HK-2 (cell line): ENCODE data around the gene PLXNB1.
"Not testable (repeated sequence)": the region's sequence is repeated elsewhere in the genome, so short reads cannot be mapped to it uniquely, and the experiment has no call there.

Source experiments
- DNase-seq: peaks from one replicate; pipeline ENCODE4 v3.0.0-alpha.2; 2018; ENCODE audit not compliant: unreplicated experiment

PLXNB1 gene

GRCh38 chr3:48429960-48430707, at the start of gene PLXNB1:
Gene PLXNB1 (minus strand): TSS chr3:48430086. CDS start chr3:48424611, 5,475 bp downstream.
- no peak for DNase-seq

DNA sequence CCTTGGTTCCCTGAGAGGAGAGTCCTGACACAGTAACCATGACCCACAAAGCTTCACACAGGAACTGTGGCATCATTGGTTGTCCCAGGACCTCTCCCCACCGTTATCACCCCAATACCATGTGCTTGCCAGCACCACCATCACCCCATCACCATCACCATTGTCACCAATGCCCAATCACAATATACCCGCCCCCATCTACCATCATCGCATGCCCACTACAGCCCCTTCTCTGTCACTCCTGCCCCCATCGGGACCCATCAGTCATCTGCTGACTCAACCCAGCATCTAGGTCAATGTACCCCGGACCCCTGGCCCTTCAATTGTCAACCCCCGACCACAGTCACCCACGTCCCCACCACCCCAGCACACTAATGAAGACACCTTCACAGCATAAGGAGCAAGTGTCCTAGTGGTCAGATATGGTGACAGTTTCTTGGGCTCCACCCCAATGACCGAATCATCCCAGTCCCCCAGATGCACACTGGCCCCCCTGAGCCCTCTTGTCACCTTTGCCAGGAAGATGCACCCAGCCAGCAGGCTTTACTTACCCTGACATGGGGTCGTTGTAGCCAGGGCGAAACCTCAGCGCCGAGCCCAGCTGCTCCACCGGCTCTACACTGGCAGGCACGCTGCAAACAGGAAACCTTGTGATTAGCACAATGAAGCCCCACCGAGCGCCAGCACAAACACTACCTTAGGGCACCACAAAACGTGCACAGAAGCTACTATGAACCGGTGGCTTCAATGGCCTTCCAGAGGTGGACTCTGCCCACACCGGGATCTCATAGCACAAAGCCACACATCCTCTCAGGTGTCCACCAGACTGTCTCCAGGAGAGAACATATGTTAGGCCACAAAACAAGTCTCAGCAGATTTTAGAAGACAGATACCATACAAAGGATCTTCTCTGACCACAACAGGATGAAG, 49.0 kb upstream of the PLXNB1 start:
- no peak for DNase-seq

GRCh38 chr3:48477959-48478520, 48.2 kb upstream of the PLXNB1 start:
- no peak for DNase-seq

DNA sequence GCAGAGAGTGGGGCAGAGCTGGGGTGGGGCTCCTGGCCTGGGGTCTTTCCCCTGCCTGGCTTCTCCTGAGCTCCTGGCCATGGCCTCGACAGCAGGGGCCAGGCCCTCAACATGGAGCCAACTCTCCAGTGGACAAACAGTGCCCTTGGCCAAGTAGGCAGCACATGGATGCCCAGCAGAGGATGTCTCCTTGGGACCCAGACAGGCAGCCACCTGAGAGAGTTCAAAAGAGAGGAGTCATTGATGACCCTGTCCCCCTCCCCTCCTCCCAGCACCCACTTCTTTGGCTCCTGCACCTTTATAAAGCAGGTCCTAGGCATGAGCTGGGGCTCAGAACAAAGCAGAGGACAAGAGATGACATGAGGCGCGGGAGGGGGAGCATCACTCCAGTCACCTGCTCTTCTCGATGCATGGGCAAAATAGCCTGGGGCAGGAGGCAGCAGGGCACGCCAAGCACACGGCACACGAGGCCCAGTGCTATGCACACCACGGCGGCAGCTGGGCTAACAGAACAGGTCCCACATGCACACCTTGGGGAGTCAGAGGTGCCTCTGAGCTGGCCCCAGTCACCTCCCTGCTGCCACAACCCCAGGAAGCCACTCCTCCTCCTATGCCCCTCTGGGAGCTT, 46.7 kb upstream of the PLXNB1 start:
- DNase-seq = no peak

DNA sequence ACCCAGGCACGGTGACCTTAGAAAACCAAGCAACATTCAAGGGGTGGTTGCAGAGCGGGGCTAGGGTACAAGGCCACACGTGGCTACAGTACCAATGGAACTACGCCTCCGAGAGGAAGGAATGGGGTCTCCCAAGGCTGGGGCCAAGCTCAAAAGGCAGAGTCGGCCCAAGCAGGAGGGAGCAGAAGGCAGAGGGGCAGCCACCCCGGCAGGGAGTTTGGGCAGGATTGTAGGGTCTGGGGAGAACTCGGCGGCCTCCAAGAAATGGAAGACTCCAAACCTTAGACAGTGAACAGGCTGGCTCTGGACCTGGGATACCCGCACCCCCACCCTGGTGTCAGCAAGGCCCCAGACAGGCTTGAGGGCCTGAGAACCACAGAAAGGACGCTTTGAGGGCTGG, 45.3 kb upstream of the PLXNB1 start:
- no peak for DNase-seq

DNA sequence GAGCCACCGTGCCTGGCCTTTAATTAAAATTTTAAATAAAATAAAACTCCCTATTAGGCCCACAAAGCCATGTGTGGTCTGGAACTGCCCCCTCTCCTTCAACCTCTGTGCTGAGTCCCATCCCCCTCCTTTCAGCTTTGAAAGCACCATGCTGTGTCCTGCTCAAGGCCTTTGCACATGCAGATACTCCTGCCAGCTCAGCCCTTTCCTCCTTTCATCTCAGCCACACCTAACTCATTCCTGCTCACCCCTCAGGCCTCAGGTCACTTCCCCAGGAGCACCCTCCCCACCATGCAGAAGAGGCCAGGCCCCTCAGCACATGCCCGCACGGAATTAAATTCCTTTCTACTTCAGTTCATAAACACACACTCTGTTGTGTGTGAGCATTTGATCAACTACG, 44.7 kb upstream of the PLXNB1 start:
- DNase-seq = no peak

DNA sequence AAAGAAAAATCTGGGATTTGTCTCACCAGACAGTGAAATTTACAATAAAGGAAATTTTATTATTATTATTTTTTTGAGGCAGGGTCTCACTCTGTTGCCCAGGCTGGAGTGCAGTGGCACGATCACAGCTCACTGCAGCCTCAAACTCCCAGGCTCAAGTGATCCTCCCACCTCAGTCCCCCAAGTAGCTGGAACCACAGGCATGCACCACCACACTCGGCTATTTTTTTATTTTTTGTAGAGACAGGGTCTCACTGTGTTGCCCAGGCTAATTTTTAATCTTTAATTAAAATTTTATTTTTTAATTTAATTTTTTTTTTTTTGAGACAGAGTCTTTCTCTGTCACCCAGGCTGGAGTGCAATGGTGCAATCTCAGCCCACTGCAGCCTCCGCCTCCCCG, 44.1 kb upstream of the PLXNB1 start:
- not testable (repeated sequence) for DNase-seq

- no peak for DNase-seq
Observed at GRCh38 chr3:48473617-48473952, 43.7 kb upstream of the PLXNB1 start.

- peak; percentile 87 for DNase-seq
Observed at GRCh38 chr3:48472923-48473616, 43.2 kb upstream of the PLXNB1 start.

DNA sequence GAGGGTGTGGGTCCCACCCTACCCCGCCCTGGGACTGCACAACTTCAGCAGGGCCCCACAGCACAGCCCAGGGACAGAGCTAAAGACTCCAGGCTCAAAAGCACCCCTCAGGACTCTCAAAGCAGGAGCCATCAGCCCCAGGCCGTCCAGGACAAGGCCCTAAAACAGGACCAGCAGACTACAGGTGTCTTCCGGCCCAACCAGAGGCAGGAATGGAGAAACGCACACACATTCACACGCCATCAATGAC, 42.7 kb upstream of the PLXNB1 start:
- DNase-seq = no peak

DNA sequence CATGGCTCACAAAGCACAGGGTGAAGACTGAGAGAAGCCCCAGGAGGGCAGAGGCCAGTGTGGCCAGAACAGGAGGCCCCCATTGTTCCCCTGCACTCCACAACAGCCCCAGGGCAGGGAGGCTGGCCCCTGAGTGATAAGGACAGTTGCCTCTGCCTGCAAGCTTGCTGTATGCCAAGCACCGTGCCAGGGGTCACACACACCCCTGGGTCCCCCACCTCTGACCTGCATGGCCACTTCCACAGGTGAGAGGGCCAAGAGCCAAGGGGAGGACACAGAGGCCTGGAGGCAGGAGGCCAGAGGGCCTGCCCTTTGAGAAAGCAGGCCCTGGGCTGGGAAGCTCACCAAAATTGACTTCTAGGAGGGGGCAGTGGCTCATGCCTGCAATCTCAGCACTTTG, 40.4 kb upstream of the PLXNB1 start:
- no peak for DNase-seq

DNA sequence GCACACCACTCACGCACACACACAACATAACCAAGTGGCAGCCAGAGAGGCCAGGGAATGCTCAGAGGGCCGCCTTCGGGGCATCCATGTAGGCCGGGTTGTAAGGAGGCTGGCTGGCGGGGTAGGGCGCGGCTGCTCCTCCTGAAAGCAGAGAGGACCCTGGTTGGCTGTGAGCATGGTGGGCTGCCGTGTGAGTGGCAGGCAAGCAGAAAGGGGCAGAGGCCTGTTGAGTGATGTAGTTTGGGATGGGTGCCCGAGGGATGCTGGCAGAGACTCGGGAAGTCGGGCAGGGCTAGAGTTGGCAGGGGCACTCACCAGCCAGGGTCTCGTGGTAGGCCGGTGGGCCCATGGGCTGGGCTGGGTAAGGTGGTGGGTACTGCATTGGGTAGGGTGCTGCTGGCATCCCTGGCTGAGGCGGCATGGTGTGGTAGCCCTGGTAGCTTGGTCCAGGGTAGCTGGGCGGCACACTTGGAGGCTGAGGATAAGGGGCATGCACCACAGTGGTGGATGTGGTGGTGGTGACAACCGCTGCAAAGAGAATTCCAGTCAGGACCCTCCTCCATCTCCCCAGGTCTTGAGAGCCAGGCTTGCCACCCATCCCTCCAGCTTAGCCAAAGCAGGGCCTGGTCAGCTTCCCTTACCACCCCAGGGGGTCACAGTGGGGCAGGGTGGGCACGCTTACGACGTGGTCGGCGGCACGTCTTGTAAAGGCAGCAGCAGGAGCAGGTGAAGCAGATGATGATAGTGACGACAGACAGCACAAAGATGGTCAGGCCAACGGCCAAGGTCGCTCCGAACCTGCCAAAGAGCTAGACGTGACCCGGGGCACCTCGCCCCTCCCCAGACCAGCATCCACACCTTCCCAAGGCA, 39.4 kb upstream of the PLXNB1 start:
- no peak for DNase-seq

GRCh38 chr3:48468329-48468731, 38.4 kb upstream of the PLXNB1 start:
- no peak for DNase-seq

DNA sequence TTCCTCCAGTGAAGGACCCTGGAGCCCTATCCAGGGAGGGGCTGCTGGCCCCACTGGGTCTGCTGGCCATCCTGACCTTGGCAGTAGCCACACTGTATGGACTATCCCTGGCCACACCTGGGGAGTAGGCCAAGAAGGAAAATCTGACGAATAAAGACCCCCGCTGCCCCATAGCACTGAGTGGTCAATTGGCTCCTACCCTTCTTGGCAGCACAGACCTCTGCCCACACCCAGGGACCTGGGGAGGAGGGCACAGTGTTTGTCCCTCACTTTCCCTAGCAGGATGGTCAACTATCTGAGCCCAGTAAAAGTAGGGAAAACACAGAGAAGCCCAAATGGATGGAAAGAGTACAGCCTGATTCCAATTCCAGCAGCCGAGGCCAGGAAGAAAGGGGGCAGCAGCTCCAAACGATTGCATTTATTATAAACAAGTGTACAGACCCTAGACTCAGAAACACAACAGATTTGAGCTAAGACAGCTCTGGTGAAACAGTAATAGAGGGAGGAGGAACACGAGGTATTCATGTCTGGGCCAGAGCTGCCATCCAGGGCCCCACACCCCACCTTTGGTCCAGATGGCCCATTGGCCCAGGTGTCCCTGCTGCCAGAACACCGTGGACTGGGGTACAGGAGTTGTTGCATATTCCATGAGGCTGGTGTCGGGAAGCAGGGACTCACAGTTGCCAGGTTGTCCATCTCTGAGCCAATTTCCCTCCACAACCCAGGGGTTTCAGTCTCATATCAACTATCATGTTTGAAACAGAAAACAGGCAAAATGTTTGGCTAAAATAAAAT, 37.8 kb upstream of the PLXNB1 start:
- DNase-seq = no peak

- DNase-seq = no peak
Observed at GRCh38 chr3:48467110-48467454, 37.2 kb upstream of the PLXNB1 start.

DNA sequence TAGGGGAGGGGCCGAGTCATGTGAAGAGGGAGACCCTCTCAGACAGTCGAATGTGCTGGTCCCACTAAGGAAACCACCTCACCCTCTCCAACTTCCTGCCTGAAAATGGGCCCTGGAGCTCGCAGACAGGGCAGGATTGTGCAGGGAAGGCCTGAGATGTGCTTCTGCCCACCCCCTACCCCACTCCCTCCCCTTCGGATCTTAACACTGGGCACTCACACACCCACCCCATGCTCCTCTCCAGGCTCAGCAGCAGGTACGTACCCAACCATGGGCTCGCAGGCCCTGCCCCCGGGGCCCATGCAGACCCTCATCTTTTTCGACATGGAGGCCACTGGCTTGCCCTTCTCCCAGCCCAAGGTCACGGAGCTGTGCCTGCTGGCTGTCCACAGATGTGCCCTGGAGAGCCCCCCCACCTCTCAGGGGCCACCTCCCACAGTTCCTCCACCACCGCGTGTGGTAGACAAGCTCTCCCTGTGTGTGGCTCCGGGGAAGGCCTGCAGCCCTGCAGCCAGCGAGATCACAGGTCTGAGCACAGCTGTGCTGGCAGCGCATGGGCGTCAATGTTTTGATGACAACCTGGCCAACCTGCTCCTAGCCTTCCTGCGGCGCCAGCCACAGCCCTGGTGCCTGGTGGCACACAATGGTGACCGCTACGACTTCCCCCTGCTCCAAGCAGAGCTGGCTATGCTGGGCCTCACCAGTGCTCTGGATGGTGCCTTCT, 36.7 kb upstream of the PLXNB1 start:
- no peak for DNase-seq

DNA sequence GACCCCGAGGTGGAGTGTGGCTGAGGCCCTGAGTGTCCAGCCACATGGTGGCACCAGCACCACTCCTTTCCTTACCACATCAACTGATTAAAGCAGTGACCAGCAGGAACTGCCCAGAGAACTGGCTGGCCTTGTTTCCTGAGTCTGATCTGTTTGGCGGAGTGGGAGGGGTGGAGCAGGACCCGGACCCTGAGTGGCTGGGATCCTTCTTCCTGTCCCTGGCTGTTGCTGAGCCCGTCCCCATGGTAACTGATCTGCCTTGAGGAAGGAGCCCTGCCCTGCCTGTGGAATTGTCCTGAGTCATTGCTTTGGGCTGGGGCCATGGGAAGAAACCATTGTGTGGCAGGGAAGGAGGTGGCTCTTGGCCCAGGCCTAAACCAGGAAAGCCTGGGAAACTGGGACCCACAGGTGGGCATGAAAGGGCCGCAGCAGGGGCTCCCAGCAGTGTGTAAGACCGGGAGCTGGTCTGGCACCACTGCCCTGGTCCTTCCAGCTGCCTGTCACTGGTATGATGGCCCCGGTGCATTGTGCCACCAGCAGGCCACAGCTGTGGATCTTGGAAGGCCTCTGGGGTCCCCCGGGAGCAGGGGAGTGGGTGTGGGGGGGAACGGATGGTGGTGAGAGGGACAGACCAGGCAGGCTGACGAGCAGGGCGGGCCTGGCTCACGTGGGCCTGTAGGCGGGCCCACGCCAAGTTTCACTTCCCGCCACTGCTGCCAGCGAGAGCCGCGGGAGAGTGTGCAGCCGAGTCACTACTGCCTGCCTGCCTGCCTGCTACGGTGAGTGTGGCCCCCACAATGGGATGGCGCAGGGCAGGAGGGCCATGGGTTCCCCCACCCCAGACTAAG, 35.9 kb upstream of the PLXNB1 start:
- peak; percentile 94 for DNase-seq

GRCh38 chr3:48465237-48465530, 35.3 kb upstream of the PLXNB1 start:
- no peak for DNase-seq

- no peak for DNase-seq
Observed at GRCh38 chr3:48464713-48465221, 34.9 kb upstream of the PLXNB1 start.
